Brain microvascular endothelial cell (primary cell): ENCODE measurements around the gene SCARB1.

Experiments
- DNase-seq: peaks from one replicate; pipeline ENCODE4 v3.0.0-alpha.2; 2020
- H3K27ac ChIP-seq: fragments of 250-450 bp; sonication (Bioruptor Pico); 2 replicates; pipeline ENCODE4 v1.5.1; 2020; ENCODE audit warnings: mild to moderate bottlenecking, moderate library complexity
- H3K27me3 ChIP-seq: fragments of 250-450 bp; sonication (Bioruptor Pico); replicated peaks from 2 replicates; pipeline ENCODE4 v1.5.1; 2020; ENCODE audit warnings: mild to moderate bottlenecking
- H3K36me3 ChIP-seq: fragments of 250-450 bp; sonication (Bioruptor Pico); replicated peaks from 2 replicates; pipeline ENCODE4 v1.5.1; 2020; ENCODE audit warnings: mild to moderate bottlenecking
- H3K4me3 ChIP-seq: 2 replicates; pipeline ENCODE4 v1.5.1; 2011; ENCODE audit warnings: low read depth, mild to moderate bottlenecking, control low read depth, low read length, moderate library complexity
- in situ Hi-C: cut with HindIII; loops from 2 replicates; pipeline ENCODE4 v1.10.0; 2017; ENCODE audit warnings: low sequenced_read_pairs, low pct_ligation_motif_present
- TF ChIP-seq, protein P1 (sequence below): IDR thresholded peaks from 2 replicates; pipeline ENCODE4 v1.5.1; 2011; ENCODE audit warnings: low read depth, mild to moderate bottlenecking, moderate library complexity, low read length, control low read depth, inconsistent platforms; ENCODE audit errors: missing control alignments

The SCARB1 gene

DNA sequence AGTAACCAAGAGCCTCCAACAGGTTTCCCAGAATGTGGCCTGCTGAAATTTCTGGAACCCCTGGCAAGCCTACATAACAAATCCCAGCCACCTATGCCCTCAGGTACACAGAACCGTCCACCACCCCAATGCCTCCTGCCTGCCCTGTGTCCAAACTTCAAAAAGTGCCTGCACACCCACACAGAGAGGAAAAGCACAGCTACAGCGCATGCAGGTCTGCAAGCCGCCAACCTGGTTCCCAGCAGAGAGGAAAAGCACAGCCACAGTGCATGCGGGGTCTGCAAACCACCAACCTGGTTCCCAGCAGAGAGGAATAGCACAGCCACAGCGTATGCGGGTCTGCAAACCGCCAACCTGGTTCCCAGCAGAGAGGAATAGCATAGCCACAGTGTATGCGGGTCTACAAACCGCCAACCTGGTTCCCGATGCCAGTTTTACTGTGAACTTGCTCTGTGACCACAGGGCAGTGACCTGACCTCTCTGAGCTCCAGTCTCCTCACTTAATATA, 113.5 kb downstream of the SCARB1 start:
- Histone ChIP-seq H3K27me3 (no peaks in the 10 kb centered on the region), H3K27ac (no peak overlapping the region), H3K4me3 (no peak overlapping the region), H3K36me3 (no peaks in the 10 kb centered on the region)
- in situ Hi-C loops = loop anchor here (25.0 kb wide), 1 partner anchor 363 kb away; no protein-coding TSS in a partner anchor
- DNase-seq = no peak
- TF ChIP-seq, protein P1, sequence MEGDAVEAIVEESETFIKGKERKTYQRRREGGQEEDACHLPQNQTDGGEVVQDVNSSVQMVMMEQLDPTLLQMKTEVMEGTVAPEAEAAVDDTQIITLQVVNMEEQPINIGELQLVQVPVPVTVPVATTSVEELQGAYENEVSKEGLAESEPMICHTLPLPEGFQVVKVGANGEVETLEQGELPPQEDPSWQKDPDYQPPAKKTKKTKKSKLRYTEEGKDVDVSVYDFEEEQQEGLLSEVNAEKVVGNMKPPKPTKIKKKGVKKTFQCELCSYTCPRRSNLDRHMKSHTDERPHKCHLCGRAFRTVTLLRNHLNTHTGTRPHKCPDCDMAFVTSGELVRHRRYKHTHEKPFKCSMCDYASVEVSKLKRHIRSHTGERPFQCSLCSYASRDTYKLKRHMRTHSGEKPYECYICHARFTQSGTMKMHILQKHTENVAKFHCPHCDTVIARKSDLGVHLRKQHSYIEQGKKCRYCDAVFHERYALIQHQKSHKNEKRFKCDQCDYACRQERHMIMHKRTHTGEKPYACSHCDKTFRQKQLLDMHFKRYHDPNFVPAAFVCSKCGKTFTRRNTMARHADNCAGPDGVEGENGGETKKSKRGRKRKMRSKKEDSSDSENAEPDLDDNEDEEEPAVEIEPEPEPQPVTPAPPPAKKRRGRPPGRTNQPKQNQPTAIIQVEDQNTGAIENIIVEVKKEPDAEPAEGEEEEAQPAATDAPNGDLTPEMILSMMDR = no peak

DNA sequence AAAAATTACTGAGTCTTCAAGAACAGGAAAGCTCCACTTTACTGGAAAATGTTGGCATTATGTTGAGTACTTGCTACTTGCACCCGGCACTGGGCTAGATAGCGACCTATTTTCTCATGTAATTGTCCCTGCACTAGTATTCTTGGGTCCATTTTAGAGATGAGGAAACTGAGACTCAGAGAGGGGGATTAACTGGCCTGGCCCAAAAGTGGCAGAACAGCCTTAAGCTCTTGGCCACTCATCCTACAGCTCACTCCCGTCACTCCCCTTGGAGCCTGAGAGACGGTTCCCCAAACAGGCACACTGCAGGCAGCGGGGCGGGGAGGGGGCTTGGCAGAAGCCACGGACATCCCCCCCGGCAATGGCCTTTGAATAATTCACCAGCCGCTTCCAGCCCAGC, 113.9 kb downstream of the SCARB1 start:
- Histone ChIP-seq H3K27me3 (no peaks in the 10 kb centered on the region), H3K4me3 (no peak overlapping the region), H3K36me3 (no peaks in the 10 kb centered on the region), H3K27ac (no peak overlapping the region)
- no peak for DNase-seq
- TF ChIP-seq, protein P1 = no peak
- in situ Hi-C loops = loop anchor here (25.0 kb wide), 1 partner anchor 362 kb away; no protein-coding TSS in a partner anchor

DNA sequence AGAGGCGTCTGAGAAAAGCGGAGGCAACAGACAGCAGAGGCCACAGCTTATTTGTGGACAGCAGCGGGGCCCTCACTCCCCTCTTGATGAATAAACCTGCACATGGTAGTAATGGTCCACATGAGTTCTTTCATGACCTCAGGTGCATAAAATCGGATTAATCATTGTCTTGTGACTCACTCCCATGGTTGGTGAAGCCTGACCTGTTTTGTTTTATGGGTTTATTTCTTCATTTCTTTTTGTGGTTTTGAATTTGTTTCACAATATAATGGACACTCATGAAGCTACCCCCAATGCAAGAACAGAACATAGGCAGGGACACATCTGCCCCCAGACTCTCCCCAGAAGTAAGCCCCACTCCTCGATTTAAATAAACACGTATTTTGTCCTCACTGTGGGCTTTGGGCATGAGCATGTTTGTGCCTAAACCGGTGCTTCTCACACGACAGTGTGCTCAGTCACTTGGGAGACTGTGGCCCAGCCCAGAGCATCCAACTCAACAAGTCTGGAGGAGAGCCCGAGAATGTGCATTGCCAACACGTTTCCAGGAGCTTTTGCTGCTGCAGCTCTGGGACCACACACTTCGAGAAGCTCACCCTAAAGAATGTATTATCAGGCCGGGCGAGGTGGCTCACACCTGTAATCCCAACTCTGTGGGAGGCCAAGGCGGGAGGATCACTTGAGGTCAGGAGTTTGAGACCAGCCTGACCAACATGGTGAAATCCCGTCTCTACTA, 116.1 kb downstream of the SCARB1 start:
- peak; percentile 56 for DNase-seq
- H3K27ac ChIP-seq = no peak overlapping the region
- in situ Hi-C loops = no loop called here
- TF ChIP-seq, protein P1 = no peak
- H3K36me3 ChIP-seq = no peaks in the 10 kb centered on the region
- H3K4me3 ChIP-seq = no peak overlapping the region
- H3K27me3 ChIP-seq = no peaks in the 10 kb centered on the region

DNA sequence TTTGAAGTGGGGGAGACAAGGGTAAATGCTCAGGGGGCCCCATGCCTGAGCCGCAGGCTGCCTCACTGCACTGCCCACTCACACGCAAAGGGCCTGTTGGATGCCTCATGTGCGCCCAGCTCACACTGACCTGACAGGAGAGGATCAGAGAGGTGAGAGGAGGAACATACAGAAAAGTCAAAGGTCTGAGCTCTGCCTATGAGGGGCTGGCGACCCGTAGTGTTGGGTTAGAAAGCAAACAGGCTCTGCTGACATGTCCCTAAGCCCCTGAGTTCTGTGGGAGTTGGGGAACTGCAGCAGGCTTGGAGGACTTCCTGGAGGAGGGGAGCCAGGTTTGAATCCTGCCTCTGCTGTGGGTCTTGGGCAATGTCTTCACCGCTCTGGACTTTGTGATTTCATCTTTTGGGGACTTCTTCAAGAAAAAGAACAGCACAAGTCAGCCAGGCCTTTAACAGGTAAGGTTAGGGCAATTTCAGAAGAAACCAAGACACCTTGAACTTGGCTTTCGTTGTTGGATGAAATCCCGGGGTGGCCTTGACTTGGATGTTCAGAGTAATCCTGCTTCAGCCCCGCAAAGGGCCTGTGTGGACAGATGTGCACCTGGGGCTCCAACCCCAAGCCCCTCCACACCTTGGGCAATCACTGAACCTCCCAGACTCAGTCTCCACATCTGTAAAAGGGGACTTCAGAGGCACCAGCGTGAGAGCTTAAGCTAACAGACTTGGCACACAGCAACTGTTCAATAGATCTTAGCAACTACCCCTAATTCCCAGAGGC, 116.8 kb downstream of the SCARB1 start:
- Histone ChIP-seq H3K4me3 (no peak overlapping the region), H3K36me3 (no peaks in the 10 kb centered on the region), H3K27me3 (no peaks in the 10 kb centered on the region), H3K27ac (no peak overlapping the region)
- in situ Hi-C loops = no loop called here
- no peak for DNase-seq
- TF ChIP-seq, protein P1 = no peak

DNA sequence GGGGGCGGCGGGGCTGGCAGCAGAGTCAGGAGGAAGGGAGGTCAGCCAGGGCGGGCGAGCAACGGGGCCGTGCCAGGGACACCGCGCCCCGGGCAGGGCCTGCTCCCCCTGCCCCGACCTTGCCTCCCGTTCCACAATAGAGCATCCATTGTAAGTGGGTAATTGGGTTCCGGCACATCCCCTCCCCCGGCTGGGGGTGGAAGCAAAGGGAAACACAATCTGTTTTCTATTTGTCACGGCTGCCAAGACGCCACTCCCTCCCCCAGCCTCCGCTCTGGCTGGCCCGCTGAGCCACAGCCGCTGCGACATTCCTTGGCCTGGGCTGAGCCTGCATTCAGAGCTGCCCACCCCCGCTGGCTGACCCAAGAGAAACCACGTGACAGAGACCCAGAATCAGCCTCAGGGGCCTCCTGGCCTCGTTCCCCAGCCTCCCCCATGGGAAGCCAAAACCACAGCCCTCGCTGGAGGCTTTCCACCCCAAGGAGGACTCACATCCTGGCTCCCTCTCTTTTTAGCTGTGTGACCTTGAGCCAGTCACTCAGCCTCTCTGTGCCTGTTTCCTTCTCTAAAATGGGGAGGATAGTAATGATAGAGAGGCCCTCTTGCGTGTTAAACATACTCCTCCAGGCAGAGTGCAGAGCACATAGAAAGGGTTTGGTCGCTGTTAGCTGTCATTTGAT, 117.6 kb downstream of the SCARB1 start:
- TF ChIP-seq, protein P1 = no peak
- in situ Hi-C loops = no loop called here
- H3K36me3 ChIP-seq = no peaks in the 10 kb centered on the region
- peak overlapping the region; percentile 30 for H3K27ac ChIP-seq
- peak overlapping the region; percentile 9 for H3K4me3 ChIP-seq
- peak; percentile 84 for DNase-seq
- H3K27me3 ChIP-seq = no peaks in the 10 kb centered on the region
